A549 treated with RU486 at 1 μM for 4 hours (cell line): ENCODE data around the gene BRD3OS. TPM values are rescaled to one million over a fixed set of nuclear protein-coding genes. Genes with fewer than 3 reads are reported as not detected.

Experiments
- total RNA-seq: library from RNA; stranded (reverse); fragments of 200-300 nt; extraction: Qiagen RNA extraction; gene quantifications from 5 replicates; pipeline ENCODE4 v1.2.3, GENCODE V29; 2022; ENCODE audit warnings: low read depth

Gene BRD3OS, protein sequence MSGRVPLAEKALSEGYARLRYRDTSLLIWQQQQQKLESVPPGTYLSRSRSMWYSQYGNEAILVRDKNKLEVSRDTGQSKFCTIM
- 13.8 to 20.9 TPM (median 17.5 TPM) in 5 replicates for total RNA-seq

DNA sequence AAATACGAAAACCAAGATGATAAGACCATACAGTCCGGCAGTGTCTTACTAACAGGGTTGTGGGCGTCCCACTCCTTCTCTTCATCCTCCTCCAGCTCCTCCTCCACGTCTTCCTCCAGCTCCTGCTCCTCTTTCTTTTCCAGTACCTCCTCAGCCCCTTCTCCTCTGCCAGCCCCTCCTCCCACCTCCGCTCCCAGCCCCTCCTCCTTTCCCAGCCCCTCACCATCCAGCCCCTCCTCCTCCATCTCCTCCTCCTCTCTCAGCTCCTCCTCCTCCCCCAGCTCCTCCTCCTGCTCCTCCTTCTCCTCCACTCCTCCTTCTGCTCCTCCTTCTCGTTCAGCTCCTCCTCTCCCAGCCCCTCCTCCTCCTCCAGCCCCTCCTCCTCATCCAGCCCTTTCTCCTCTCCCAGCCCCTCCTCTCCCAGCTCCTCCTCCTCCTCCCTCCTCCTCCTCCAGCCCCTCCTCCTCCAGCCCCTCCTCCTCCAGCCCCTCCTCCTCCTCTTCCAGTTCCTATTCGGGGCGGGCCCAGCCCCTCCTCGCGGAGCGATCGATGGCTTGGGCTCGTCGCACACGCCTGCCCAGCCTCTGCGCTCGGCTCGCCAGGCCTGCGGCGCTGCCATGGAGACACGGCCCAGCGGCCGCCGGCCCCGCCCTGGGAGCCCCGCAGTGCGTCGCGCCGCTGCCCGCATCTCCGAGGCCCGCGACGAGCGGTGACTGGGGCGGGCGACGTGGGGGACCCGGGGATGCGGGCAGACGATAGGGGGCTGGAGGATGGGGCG lies at the start of gene BRD3OS:
Gene BRD3OS, plus strand, starts transcription at position 654 of the 778 bp plus-strand sequence. CDS start 1,267 bp downstream, outside the sequence.

DNA sequence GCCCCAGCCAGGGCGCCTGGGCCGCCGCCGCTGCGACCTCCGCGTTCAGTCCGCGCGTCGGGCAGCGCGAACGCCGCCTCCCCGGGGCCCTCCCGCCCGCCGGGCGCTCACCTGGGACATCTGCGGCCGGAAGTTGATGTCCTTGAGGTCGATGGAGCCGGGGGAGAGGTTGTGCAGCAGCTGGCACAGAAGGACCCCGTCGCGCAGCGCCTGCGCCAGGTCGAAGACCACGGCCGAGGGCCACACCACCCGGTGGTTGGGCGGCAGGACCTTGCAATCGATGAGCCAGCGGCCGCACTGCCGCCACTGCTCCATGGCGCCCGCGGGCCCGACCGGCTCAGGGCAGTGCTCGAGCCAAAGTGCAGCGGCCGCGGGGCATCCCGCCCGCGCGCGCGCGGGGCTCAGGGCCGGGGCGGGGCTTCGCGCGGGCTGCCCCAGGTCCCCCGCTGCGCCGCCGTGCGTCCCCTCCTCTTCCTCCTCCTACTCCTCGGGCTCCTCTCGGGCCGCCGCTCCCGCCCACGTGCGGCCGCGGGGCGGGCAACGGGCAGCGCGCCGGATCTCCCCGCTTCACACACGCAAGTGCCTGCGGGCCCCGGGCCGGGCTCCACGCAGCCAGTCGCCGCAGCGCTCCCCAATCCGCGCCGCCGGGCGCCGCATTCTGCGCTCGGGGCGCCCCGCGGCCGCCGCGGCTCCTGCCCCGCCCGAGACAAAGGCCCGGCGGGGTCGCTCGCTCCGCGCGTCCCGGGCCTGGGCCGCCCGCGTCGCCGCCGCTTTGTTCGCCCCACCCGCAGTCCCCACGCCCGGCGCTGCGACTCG lies 33.1 kb upstream of the BRD3OS start, which contains the start of gene VAV2:
Gene VAV2, minus strand, starts transcription at position 361 of the 816 bp plus-strand sequence. Its CDS starts 46 bp downstream, at position 315.

DNA sequence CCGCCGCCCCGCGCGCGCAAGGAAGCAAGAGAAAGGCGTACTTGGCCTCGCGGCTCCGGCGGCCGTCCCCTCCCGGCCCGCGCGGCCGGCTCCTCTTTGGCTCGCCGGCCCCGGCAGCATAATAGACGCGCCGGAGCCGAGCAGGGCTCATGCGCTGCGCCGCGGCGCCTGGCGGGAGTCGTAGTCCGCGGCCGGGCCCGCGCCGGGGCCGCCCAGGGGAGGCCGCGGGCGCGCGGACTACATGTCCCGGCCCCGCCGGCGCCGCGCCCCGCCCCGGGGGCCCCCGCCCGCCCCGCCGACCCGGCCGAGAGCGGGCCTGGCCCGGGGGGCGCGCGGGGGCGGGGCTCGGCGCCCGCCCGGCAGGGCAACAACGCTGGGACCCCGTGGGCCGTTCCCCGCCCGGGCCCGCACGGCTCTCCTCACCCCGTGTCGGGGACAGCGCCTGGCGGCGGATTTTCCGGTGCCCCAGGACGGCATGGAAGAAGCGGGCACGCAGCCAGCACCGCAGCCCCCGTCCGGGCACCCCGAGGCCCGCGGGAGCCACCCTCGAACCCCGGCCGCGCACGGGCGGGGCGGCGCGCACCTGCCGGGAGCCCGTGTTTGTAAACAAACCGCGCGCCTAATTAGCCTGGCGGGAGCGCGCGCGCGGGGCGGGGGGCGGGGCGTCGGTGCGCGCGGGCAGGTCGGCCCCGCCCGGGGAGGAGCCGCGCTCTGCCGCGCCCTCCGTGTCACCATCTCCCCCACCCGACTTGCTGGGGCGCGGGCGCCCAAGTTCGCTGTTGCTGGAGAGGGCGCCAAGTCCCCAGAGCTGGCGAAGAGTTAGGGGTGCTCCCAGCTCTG lies 42.8 kb downstream of the BRD3OS start, which contains the start of gene BRD3:
Gene BRD3, minus strand, starts transcription at position 123 of the 840 bp plus-strand sequence. CDS start 14,549 bp downstream, outside the sequence.

Other genes starting within 250 kb of the BRD3OS start
- 33.3 to 44.1 TPM (median 39.3 TPM) in 5 replicates for gene VAV2, start 33.2 kb upstream of the BRD3OS start, total RNA-seq
- 11.4 to 22.7 TPM (median 21.3 TPM) in 5 replicates for gene BRD3, start 42.5 kb downstream of the BRD3OS start, total RNA-seq
- gene WDR5, start 110.6 kb downstream of the BRD3OS start, total RNA-seq: 54.0 to 64.8 TPM (median 61.9 TPM) in 5 replicates
- not detected in 5 replicates for gene RNU6ATAC, start 139.1 kb downstream of the BRD3OS start, total RNA-seq